ENCODE data around the gene HK1. TPM values are rescaled to one million over a fixed set of nuclear protein-coding genes. Genes with fewer than 3 reads are reported as not detected.

Gene HK1
- polyA plus RNA-seq, 1 donor: 35.4 TPM

Other genes with a start within 250 kb of the HK1 start
- gene SRGN, start 190.4 kb upstream of the HK1 start, polyA plus RNA-seq (ENCODE audit: insufficient read length): 21.8 TPM
- 35.4 TPM for gene VPS26A, start 154.3 kb upstream of the HK1 start, polyA plus RNA-seq (ENCODE audit: insufficient read length)
- gene SUPV3L1, start 98.3 kb upstream of the HK1 start, polyA plus RNA-seq (ENCODE audit: insufficient read length): 29.4 TPM
- not detected for gene HKDC1, start 58.2 kb upstream of the HK1 start, polyA plus RNA-seq (ENCODE audit: insufficient read length)
- gene TACR2, start 138.4 kb downstream of the HK1 start, polyA plus RNA-seq (ENCODE audit: insufficient read length): 0.77 TPM
- 93.8 TPM for gene TSPAN15, start 173.0 kb downstream of the HK1 start, polyA plus RNA-seq (ENCODE audit: insufficient read length)